GM19438 (cell line): ENCODE data around the gene RBFOX1.

Source experiments
- ATAC-seq: cut with Tn5 transposase; IDR thresholded peaks from one replicate; pipeline ENCODE4 v1.9.1; 2021; ENCODE audit warnings: low read depth; ENCODE audit not compliant: unreplicated experiment

RBFOX1 gene

DNA sequence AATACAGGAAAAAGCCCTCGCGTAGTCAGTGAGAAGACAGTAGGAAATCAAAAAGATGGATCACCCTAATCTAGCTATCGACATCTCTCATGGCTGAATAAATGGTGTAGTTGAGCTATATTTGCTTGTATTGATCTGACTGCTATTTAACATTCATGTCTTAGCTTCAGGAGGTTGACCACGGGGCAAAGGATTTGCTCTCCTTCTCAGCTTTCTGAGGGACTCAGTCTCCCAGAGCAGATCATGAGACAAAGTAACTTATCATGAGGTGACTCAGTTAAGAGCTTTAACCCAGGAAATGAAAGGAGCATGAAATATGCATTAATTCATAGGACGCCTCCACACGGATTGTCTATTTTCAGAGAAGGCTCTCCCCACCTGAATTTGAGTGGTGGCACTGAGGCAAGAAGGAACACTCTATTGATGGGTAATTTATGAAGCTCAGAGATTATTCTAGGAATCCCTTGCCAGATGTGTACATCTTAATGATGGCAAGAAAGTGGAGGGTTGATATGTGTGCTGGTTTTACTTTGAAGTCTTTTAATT, 608 bp downstream of the RBFOX1 start:
- no peak for ATAC-seq

DNA sequence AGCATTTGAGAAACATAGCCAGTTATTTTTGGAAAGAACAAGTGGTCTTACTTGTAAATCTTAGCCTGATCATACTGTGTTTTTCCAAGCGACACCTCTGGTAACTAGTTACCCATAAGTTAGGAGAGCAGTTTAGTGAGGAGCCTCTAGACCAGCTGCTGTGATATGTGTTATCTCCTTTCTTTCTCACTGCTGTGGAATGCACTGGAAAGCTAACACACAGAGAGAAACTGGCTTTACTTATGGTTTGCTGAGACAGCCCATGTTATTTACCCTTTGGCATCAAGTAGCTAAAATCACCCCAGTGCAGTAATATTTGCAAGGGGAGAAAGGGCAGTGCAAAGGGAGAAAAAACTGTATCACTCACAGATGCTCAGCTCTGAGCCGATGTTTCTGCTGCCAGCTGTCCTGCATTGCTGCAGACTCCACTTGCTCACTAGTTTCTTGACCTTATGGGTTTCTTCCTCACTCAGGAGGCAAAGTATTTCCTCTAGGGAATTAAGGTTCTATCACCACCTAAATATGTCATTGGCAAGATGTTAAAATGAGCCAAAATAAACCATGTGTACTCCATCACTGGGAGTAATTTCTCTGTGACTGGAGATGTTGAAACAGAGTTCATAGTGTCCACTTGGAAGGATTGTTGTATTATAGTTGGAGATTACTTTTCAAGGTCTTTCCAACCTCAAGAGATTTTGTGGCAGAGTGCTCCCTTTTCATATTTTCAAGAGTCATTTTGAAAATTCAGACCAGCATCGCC, 2.3 kb downstream of the RBFOX1 start:
- ATAC-seq, result no peak

DNA sequence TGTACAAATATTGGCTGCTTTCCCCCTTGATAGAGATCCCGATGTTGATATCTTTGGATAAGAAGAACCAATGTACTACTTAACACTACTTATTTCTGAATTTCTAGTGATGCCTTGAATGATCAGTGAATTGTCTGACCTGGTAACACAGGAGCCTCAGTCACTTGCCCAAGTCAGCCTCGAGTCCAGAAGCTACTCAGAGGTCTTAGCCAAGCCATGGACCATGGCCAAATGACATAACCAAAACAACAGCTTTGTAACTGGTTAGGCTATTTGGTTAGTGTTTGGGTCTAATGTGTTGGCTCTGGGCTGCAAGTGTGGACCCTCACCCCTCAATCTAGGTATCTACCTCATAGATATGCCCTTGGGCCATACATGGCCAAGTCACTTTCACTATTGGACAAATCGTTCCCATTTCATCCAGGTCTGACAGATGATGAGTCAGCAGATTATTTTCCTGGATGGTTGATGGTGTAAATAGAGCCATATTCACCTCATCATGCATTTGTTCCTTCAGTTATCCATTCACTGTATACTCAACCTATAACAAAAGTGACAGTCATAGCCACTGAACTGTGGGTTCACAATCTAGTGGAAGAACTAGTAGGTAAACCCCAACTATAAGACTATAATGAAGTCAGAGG, 3.5 kb downstream of the RBFOX1 start:
- no peak for ATAC-seq

DNA sequence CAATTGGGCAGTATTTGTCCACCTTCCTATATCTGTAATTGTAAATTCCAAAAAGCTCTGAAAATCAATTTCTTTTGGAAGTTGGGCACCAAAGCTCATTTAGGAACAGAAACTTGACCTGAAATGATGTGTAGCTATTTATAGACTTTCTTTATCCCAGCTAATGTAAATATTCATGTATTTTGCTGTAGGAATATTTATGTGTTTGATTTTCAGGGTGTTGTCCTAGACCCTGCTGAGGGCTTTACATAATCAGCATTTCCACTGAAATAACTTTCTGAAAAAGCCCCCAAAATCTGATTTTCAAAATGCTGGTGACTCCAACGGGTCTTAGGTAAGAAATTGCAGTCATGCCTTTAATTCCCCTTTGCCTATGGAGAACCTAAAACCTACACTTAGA, 4.1 kb downstream of the RBFOX1 start:
- no peak for ATAC-seq

DNA sequence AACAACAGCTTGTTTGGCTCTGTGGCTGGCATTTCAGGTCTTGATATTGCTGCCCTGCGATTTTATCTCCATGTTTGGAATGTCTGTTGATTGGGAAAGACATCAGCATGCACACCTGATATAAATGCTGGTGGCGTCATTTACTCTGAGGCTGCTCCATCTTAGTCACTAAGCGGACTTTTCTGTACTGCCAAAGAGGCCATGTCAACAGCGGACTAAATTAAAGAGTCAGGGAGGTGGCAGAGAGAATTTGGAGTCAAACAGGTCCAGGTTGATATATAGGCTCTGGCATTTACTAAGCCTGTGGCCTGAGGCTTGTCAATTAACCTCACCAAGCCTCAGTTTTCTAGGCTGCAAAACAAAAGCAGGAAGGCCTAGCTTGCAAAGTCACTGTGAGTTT, 6.2 kb downstream of the RBFOX1 start:
- ATAC-seq, result no peak

DNA sequence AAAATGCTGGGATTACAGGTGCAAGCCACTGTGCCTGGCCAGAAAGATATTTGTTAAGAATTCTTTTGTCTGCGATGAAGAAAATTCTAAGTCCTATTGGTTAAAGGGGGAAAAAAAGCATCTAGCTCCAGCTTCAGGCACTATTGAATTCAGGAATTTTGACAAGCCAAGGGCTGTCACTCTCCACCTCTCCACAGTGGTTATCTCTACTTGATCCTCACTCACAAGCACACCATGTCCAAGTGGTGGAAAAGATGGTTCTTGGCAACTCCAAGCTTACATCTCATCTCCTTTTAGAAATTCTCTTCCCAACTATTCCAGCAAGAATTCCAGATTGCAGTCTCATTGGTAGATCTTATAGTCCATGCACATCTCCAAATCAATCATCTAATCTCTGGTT, 7.1 kb downstream of the RBFOX1 start:
- ATAC-seq, result no peak

DNA sequence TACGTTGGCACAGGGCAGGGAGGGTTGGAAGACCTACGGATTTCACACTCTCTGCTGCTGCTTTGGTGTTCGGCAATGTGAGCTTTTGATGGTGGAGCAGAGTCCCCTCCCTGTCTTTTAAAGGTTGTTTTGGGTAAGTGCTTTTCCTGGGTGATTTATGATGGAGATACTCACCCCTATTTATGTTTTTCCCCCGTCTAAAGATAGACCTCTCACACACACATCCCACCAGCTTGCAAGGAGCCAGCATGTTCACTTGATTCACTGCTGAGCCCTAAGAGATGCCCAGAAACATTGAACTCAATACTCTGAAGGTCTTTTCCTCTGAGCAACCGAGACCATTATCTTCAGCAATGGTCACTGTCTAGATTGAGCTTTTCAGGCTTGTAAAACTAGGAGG, 8.3 kb downstream of the RBFOX1 start:
- no peak for ATAC-seq

DNA sequence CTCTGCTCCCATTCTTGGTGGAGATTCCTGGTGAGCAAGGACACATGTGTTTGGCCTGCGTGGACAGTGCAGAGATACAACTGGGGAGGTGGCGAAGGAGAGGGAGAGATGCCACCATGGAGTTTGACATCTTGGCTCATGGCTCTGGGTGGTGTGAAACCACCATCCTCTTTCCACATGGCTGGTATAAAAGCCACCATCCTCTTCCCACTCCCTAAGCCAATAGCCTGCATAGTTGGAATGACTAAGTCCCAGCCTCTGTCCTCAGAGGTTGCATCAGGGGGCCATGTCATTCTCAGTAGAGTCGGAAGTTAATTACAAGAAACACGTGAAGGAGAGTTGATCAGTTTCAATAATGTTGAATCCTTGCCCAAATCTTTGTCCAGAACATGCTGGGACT, 10.0 kb downstream of the RBFOX1 start:
- ATAC-seq, result no peak

DNA sequence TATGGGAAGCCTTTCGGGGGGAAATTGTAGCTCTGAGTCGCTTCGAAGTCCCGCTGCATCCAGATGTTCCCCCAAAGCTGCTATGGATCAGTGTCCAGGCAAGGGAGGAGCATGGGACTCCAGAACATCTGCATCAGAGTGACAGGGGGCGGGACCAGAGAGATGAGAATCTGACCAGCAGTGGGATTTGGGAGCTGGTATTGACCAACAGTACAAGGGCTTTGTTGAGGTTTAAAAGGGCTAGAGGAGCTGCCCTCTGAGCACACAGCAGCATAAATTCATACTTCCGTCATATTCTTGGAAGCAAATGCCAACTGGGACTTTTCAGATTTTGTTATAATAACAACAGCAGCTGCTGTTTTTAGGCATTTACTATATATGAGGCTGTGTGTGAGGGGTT, 10.6 kb downstream of the RBFOX1 start:
- ATAC-seq, result no peak

DNA sequence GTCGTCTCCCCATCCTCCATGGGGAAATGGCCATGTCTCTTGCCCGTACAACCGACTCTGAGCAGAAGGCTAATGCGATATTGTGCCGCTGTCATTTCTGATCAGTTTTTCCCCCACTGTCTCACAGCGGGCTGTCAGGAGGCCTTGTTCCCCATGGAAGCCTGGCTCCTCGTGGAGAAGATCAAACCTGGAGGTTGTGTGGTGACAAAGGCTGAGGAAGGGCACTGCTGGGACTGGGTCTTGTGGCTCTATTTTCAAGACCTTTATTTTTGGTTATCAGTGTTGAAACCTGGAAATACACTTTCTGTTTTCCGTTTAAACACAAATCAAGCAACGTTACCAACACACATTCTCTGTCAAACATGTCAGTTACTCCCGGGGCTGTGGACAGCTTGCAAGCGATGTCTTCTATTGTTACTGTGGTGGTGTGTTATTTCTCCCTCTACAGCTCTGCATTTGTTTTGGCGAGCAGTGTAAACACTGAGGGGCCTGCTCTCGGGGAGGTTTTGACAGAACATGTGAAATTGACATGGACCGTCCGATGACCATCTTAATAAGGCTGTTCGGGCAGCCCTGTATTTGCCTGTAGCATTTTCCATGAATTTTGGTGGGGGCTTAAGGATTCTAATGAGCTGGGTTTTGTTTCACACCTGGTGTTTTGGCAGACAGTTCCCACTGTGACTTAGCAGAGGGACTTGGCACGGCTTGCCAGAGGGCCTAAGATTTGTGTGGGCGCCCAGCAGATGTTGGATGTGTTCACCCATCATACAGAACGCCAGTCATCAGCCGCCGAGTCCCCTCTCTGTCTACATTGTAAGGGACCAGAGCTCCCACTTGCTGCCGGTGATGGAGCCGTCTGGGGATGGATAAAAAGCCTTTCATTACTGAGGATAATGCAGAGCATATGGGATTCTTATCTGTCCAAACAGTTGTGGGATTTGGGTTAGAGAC, 12.5 kb downstream of the RBFOX1 start:
- no peak for ATAC-seq

DNA sequence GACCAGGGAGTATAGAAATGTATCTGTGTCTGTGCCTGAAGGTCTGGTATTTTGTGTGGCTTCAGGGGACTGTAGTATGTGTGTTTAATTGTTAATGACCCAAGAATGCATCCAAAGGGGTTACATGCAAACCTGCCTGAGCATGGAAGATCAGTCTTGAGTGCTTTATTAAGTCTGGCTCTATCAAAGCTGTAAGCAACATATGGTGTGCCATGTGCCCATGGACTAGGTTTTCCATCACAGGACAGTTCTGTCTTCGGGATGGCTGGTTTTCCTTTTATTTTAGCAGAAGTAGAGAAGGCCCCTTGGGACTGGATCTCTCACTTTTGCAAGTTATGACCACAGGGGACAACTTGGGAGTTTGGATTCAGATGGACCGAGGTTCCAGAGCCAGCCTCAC, 18.2 kb downstream of the RBFOX1 start:
- no peak for ATAC-seq

DNA sequence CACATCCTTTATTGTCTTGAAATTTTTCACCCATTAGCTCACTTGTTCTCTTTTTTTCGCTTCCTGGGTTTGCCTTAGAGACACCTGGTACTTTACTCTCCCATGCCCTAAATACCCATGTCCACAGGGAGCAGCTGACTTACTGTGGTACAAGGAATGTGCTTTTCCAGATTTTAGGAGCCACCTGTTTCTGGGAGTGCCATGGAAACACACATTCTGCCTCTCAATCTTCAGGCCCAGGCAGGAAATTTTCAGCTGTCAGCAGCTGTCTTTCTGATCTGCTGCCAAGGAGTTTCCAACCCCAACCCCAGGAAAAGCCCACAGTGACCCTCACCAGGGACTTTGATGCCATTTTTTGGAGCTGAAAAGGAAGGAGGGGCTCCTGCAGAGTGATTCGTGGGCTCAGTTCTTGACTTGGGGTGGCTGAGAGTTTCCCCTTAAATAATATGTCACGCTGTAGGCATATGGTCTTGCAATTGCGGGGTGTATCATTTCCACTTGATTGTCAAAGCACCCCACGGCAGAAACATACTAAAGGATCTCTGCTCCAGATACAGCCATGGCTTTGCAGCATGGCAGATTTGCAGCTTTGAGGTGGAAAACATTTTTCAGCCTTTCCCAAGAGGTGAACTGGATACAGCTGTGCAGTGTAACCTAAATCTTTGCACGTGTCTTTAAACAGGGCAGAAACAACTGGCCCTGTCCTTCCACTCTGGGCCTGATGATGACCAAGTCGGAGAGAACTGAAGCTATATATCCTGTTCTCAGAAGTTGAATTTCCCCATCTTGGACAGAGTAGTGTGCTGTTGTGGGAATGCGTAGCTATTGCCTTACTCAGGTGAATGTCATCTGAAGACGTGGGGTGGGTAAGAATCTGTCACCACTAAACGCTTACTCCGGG, 19.2 kb downstream of the RBFOX1 start:
- no peak for ATAC-seq

DNA sequence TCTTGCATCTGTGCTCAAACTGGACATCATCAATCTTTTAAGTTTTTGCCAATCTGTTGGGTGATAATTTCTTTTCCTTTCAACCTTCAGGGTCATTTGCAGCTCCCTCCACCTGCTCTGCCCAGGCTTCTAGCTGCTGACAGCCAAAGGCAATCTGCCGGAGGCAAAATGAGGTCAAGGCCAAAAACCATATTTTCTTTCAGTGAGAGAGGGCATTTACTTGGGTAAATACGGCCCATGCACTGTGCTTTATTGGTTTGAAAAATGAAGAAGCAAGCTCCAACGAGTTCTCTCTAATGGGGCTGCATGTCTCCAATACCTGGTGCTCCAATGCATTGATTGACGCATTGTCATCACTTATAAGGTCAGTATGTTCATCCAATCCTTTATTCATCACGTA, 23.1 kb downstream of the RBFOX1 start:
- ATAC-seq, result no peak

DNA sequence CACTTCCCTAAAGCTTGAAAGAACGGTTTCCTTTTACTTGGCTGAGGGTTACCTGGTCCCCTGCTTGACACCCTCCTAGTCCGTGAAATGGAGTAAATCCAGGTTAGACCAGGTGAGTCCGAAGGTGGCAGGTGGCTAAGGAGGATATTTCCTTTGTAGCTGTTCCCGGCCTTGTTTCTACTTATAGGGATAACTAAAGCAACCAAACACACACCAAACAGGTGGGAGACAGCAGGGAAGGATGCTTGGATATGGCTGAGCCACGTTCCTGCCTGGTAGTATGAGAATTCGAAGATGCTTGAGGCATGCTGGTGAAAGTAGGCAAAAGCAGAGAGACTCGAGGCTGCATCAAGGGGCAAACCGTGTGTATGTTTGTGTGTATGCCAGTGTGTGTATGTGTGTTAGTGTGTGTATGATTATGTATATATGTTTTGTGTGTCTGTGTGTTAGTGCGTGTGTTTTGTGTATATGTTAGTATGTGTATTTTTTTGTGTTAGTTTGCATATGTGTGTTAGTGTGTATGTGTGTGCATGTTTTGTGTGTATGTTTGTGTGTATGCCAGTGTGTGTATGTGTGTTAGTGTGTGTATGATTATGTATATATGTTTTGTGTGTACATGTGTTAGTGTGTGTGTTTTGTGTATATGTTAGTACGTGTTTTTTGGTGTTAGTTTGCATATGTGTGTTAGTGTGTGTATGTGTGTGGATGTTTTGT, 28.9 kb downstream of the RBFOX1 start:
- no peak for ATAC-seq

DNA sequence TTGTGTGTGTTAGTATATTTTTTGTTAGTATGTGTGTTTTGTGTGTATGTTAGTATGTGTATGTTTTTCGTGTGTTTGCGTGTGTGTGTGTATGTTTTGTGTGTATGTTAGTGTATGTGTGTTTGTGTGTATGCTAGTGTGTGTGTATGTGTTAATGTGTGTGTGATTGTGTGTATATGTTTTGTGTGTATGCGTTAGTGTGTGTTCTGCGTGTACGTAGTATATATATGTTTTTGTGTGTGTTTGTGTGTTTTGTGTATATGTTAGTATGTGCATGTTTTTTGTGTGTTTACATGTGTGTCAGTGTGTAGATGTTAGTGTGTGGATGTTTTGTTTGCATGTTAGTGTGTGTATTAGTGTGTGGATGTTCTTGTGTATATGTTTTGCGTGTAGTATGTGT, 29.6 kb downstream of the RBFOX1 start:
- ATAC-seq, result no peak

DNA sequence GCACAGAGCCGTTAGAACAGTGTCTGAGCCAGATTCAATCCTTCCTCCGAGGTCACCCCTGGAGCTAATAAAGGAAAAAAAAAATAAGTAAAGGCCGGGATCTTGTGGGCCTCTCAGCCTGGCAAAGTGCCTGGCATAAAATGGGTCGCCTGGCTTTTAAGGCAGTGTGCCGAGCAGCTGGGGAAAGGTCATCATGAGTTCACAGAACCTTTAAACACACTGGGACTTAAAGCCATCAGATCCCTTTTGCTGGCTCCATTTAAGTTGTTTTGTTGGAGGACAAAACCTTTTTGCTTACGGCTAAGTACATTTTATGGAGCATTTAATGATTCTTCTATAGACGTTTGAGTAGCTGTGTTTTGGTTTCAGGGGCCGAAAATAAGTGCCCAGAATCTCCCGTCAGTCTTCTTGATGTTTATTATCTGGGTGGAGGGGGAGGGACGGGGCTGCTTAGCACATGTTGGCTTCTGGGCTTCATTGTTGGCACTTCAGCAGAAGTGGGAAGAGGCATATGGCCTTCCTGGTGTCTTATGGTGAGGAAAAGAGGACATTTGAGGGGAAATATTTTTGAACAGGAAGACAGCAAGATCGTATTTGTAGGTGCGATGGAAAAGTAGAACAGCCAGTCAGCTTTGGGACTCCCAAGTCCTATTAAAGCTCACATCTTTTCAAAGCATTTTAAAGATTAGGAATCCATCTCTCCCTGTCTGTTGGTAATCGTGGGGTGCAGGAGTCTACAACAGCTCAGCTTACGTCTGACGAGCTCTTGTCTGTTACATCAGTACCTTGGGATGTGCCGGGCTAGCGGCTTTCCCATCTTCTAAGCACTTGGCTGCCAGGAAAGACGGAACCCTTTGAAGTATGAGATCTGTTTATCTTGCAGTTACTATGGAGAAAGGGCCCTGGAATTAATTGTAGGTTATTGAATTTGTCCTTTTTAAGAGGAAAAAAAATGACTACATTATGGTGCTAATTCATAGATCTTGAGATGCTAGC, 31.1 kb downstream of the RBFOX1 start:
- no peak for ATAC-seq

DNA sequence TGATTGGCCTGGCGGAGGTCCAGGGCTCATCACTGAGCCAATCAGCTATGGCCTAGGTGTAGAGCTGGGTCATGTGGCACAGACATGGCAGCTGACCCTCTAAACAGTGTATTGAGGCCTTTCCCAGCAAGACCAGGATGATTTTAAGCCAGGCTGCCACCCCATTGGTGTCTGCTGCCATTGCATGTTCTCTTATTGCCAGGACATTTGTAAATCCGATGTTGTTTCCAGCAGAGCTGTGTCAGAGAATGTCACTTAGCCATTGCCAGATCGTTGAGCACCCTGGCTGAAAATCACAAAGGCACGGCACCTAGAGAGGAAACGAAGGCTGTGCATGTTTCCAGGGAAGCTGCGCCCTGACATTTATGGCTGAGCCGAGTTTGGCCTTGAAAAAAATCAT, 33.4 kb downstream of the RBFOX1 start:
- ATAC-seq, result no peak
